VCaP (cell line): ENCODE data around the gene TYMS.
A peak's percentile ranks its signal among the peaks of the same experiment; 100 is the strongest.

Source experiments
- H3K27ac ChIP-seq: fragments of 450-650 bp; 2 replicates; pipeline ENCODE4 v1.5.1; 2017
- CTCF ChIP-seq: fragments of 450-650 bp; conservative IDR thresholded peaks from 2 replicates; pipeline ENCODE4 v1.5.1; 2017; ENCODE audit warnings: mild to moderate bottlenecking, moderate library complexity

TYMS gene

GRCh38 chr18:629269-630150, 27.9 kb upstream of the TYMS start:
- no peak for TF ChIP-seq CTCF
- H3K27ac ChIP-seq, result no peak overlapping the region

GRCh38 chr18:631560-631959, 25.9 kb upstream of the TYMS start:
- H3K27ac ChIP-seq, result no peak overlapping the region
- no peak for TF ChIP-seq CTCF

GRCh38 chr18:634551-635045, 22.9 kb upstream of the TYMS start:
- H3K27ac ChIP-seq, result no peak overlapping the region
- TF ChIP-seq CTCF, result no peak

GRCh38 chr18:635171-635570, 22.3 kb upstream of the TYMS start:
- TF ChIP-seq CTCF, result no peak
- H3K27ac ChIP-seq, result no peak overlapping the region

GRCh38 chr18:641224-641623, 16.2 kb upstream of the TYMS start:
- no peak for TF ChIP-seq CTCF
- H3K27ac ChIP-seq, result no peak overlapping the region

GRCh38 chr18:644395-645004, 13.0 kb upstream of the TYMS start:
- no peak overlapping the region for H3K27ac ChIP-seq
- TF ChIP-seq CTCF, result peak; percentile 44

GRCh38 chr18:647304-647703, 10.1 kb upstream of the TYMS start:
- H3K27ac ChIP-seq, result no peak overlapping the region
- no peak for TF ChIP-seq CTCF
